Amygdala (tissue), 56 donors: ENCODE measurements around the gene ZNF134.

Source experiments
- DNase-seq, 56 donors: peaks; one replicate each; lab custom pipeline; 2025; lab: John Stamatoyannopoulos, UW

The ZNF134 gene

GRCh38 chr19:57613941-57614743, at the start of gene ZNF134:
Gene ZNF134 (plus strand): TSS chr19:57614242. CDS start chr19:57619469, 5,227 bp downstream.
- peak; percentile 33 to 90 (median 78) for DNase-seq

DNA sequence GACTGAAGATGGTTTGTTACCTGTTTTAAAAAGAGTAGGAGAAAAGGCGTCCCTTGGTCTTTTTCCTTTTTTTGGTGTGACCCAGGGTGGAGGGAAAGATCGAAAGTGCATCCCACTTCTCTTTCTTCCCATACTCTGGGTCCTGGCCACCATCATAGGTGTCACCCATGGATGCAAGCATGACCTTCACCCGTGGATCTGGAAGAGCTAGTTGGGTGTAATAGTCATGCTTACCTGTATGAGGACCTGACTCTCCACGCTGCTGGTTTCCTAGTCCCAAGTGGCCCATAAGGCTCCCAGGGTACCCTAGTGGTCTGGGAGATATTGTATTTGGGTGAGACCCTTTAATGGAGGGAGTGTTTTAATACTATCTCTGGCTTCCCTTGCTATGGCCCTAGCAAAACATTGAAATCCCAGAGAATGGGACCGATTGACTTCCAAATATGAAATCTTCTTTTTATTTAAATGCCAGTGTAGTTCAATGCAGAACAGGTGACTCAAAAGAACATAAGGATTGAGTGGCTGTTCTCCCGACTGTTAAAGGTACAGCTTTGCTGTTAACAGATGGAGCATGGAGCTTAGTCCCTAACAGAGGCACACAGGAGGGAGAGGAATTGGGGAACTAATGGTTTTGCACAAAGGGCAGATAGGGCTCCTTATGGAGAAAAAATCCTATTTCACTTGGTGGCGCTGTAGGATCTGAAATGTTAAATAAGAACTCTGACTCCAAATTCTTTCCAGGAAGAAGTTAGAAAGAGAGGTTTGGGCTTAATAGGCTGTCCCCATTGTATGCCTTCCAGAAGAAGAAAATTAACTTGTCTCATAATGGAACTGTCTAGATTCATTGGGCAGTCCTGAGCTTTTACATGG, 47.4 kb upstream of the ZNF134 start:
- DNase-seq = no peak

DNA sequence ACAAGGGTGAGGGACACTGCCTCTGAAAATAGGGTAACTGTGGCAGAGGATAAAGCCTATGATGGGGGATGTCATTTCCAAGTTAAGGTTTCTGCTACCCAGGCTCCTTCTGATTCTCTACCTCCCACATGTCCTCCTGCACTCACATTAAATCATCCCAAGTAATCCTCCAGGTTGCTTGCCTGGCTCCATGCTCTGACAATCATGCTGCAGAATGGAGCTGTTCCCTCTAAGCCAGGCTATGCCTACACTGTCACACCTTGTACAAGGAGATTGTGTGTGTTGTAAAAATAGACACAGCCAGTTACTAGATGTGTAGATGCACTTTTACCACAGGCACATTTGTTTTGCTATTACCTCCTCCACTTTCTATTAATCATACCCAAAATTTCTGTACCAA, 43.3 kb upstream of the ZNF134 start:
- DNase-seq = no peak

GRCh38 chr19:57572415-57572947, 41.6 kb upstream of the ZNF134 start:
- DNase-seq = no peak

DNA sequence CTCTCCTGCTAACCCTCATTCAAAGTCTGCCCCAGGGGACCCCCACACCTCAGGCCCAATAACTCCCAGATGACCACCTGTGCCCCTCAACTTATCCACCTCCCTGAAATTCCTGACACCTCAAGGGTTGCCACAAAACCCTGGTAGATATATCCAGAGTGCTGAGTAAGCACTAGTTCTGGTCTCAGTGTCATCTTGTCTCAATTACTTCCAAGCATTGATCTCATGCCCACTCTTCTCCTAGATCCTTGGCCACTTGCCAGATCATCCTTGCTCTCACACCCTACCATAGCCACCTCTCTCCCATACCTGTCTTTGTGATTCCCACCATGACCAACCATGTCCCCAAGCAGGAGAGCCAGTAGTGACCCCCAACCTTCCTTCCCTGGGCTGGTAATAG, 37.4 kb upstream of the ZNF134 start:
- DNase-seq = no peak

DNA sequence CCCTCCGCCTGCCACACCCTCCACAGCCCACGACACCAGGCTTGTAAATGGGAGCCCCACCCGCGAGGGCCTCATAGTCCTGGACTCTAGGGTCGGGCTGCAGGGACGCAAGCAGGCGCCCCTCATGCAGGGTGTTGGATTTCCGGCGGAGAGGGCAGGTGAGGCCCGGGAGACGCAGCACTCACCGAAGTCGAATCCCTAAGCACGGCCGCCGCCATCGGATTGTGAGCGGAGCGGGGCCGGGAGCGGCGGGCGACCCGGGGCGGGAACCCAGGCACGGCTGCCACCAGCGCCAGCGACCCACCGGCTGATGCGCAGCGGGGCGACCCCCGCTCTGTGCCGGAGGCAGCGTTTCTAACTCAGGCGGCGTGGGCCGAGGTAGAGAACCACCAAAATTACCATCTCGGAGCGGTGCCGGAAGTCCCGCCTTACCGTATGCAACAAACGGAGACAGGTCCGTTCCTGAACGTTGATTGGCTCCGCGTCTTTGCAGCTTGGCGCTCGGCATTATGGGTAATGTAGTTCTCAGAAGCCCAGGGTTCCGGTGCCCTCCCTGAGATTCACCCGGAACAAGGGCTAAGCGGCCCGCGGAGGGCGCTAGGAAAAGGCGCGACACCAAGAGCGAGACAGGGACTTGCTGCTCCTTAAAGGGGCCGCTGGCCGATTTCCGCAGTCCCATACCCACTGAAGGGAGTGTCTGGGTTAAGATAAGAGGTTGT, 35.4 kb upstream of the ZNF134 start, which contains the start of gene ZNF416:
Gene ZNF416 (minus strand): TSS at position 425 of the 719 bp plus-strand sequence. CDS start 207 bp downstream, at position 218.
- DNase-seq = peak; percentile 42 to 99 (median 93)

DNA sequence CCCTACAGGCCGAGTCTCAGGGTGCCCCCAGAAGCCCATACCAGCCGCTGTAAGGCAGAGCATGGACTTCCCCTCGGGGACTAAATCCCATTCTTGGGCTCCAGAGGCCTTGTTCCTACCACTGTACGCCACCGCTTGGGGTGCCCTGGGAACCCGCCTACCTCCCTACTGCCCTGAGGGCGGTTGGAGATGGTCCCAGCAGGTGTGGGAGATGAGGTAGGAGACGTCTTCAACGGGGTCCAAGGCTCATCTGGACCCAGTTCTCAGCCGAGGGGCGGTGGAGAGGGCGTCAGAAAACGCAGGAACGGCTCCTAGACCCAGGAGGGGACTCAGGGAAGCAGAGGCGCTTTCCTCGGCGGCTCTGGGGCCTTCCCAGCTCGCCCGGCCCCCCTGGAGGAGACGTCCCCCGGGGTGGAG, 30.9 kb upstream of the ZNF134 start:
- DNase-seq = peak in 2 of 56 donors; percentile 23 to 28

DNA sequence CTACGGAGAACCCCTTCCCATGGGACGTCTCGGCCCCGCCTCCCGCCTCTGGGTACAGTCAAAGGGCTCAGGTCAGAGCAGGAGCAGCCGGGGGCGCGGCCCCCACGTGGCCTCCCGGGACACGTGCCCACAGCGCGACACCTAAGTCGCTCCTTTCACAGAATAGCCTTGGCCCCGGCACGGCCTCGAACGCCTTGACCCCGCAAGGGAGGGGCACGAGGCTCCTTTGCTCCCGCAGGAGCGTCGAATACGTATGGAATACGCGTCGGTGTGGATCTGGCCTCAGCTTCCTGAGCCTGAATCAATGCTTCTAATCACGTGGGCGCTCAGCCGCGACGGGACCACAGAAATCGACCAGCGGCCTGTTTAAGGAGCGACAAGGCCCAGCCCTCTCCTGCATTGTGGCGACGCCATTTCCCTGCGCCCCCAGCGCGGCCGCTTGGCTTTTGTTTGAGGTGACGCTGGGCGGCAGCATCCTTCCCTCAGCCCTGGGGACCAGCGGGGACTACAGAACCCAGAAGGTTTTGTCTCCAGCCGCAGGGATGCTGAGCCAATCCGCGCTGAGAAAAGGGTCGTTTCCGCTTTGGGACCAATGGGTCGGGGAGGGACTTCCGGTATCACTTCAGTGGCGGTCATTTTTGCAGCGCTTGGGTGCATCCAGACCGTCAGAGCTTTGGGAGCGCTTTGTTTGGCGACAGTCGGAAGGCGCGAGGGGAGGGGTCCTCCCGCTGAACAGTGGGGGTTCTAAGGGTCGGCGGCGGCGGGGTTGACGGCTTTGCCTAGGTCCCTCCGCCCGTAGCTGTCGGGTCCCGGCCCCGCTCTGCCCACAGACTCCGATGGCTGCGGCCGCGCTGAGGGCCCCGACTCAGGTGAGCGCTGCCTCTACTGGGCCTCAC, 30.3 kb upstream of the ZNF134 start, which contains the start of gene ZIK1:
Gene ZIK1 (plus strand): TSS at position 625 of the 896 bp plus-strand sequence. CDS start 212 bp downstream, at position 837.
- DNase-seq = peak; percentile 35 to 97 (median 92)

- no peak for DNase-seq
These were observed 26.5 kb upstream of the ZNF134 start for GRCh38 chr19:57587529-57587928.

DNA sequence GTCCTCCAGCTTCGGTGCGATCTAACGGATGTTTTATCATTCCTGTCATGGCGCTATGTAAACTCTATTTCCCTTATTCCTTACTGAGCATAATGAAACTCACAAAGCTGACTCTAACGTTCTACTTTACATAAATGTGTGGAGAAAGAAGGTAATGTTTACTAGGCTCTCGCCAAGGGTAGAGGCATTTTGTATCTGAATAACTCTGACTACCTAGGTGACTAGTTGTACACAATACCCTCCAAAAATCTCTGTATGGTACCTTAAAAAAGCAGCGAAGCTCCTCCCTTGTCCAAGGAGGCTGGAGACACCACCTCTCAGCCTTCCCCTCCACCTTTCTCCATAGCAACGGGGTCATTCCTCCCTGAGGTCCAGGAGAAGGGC, 14.7 kb upstream of the ZNF134 start:
- DNase-seq = no peak

DNA sequence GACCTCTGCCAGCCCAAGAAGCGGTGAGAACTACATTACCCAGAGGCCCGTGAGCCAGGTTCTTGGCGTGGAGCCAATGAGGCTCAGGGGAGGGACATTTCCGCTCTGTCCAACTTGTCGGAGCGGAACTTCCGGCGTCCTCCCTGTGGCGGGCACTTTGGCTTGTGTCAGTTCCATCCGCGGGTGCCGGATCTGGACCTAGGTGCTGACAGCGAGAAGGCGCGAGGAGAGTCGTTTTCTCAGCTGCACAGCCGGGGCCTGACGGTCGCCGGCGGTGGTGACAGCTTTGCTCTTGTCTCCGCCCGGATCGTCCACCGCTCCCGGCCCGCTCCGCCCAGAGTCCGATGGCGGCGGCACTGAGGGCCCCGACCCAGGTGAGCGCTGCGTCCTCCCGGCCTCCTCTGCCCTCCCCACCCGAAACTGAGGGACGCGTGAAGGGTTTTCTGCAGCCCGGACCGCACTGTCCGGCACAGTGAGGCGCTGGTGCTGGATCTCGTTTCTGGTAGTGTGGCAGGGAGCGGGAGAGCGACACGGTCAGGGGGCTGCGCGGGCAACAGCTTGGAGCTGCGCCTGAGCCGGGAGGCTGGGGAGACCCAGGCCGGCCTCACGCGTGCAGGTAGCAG, 14.2 kb upstream of the ZNF134 start, which contains the start of gene ZNF530:
Gene ZNF530 (plus strand): TSS at position 125 of the 623 bp plus-strand sequence. CDS start 4,461 bp downstream, outside the sequence.
- peak; percentile 28 to 95 (median 83) for DNase-seq

GRCh38 chr19:57606931-57607330, 7.1 kb upstream of the ZNF134 start:
- no peak for DNase-seq

DNA sequence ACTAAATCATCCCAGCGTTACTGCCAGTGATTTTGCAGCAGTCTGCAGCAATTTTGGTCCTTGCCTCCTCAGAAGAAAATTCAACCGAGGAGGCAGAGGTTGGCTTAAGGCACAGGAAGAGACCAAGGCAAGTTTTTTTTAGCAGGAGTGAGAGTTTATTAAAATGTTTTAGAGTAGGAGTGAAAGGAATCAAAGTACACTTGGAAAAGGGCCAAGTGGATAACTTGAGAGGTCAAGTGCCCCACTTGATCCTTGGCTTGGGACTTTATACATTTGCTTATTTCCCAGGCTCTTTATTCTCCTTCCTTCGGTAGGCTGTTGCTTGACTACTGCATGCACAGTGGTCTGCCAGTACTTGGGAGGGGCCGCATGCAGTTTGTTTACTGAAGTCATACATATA, 2.9 kb upstream of the ZNF134 start:
- DNase-seq = no peak

GRCh38 chr19:57615346-57615745, 1.3 kb downstream of the ZNF134 start:
- no peak for DNase-seq

GRCh38 chr19:57620673-57621348, 6.8 kb downstream of the ZNF134 start:
- no peak for DNase-seq

DNA sequence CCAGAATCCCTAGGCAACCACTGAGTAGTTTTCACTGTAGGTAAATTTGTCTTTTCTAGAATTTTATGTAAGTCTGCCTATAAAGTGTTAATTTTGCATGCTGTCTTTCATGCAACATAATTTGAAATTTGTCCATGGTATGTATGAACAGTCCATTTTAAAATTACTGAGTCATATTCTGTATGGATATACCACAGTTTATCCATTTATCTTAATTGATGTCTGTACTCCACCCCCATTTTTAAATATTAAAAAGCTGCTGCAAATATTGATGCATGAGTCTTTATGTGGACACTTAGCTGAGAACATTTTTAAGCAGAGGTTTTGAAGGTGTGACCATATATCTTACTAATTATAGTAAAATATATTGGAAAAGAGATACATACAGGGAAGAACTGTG, 9.0 kb downstream of the ZNF134 start:
- DNase-seq = no peak

GRCh38 chr19:57632987-57633831, 19.2 kb downstream of the ZNF134 start, which contains the start of gene ZNF211:
Gene ZNF211 (plus strand): TSS chr19:57633168. CDS start chr19:57633347, 179 bp downstream.
- peak; percentile 47 to 96 (median 86) for DNase-seq
